Activated CD4-positive, alpha-beta T cell treated with anti-CD3 and anti-CD28 coated beads, Interleukin-2, Interleukin-6, amounts not matched to agents 100 ng/mL and 50 ng/mL, durations not matched to agents 16 hours and 8 hours (primary cell): Measurements from ENCODE around the gene EIF5AL1.
"Not testable (repeated sequence)": the region's sequence is repeated elsewhere in the genome, so short reads cannot be mapped to it uniquely, and the experiment has no call there.

Source experiments
- DNase-seq: peaks from one replicate; pipeline ENCODE4 v3.0.0-alpha.2; 2020

EIF5AL1 gene

DNA sequence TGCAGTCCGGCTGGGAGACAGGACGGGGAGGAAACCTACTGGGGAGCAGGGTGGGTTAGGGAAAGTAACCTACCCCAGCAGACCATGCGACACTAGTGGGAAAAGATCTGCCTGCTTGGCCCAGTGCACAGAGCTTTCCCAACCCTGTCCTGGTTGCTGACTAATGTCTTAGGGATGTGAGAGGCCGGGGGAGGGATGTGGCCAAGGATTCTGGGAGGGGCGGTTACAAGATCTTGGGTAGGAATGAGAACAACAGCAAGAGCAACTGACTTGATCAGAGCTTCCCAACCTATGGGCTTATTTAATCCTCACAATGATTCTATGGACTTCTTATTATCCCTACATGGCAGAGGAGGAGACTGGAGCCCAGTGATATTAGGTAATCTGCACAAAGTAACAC, 24.0 kb upstream of the EIF5AL1 start:
- DNase-seq, result no peak

DNA sequence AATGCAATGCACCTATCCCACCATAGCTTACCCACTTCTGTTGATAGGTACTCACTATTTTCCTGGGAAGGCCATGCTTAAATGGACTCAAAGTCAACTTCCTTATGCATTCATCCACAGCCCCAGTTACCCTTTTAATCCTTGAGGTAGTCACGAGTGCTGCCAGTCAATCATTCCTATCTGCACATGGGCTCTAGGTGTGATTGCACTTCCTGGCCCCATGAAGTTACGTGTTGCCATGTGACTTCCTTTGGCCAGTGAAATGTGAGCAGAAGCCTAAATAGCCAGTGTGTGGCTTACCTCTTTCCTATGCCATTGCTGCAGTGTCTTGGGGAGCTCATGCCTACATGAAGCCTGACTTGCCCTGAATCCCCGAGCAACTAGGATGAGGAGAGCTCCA, 23.5 kb upstream of the EIF5AL1 start:
- DNase-seq, result no peak

DNA sequence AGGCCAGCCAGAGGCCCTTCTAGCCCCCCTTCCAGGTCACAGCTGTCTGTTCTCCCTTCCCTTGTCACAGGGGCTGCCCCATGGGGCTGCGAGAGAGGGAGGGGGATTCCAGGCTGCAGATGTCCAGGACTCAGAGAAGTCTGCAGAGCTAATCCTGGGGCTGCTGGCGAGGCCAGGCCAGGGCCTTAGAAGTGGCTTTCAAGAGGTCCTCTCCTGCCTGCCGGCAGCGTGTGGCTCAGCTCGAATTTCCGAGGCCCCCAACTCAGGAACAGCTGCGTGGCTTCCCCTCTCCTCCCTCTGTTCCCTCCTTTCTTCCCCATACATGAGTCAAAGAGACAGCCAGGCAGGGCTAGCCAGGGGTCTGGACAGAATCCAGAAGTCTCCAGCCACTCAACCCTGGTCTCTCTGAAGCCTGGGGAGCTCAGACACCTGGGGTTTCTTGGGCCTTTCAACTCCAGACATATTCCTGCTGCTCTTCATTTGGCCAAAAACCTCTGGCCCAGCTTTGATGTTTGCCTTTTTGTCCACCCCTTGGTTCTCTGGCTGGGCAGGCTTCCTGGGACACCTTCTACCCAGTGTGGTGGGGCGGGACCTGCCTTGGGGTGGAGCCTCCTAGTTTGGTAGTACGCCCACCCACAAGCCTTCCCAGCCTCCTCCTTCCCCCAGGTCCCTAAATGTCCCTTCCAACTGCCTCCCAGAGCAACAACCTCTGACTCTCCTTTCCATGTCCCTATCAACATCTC, 21.8 kb upstream of the EIF5AL1 start:
- DNase-seq, result no peak

DNA sequence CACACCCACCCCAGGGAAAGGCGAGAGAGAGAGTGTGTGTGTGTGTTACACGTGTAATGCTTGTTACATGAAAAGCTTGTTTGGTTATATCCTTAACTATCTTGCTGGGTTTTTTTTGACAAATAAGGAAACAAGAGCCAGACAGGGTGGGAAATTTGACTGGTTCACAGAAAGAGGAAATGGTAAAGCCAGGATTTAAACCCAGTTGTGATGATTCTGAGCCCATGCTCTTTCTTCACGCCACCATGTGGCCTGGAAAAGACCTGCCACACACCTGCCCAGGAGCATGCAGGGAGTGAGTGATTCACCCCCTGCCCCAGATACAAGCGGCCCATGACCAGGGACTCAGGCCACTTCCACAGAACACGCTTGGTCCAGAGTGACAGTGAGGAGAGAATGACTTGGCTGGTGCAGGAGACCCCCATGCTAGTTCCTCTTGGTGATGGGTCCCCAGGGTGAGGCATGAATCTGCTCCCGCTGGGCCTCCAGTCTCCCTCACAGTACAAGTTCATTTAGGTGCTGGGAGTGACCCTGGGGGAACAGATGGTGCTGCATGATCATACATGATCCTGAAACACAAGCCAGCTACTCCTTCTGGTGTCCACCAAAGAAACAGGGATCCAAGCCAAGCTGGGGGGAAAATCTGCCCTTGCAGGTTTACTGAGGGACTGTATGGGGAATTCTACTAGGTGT, 21.0 kb upstream of the EIF5AL1 start:
- DNase-seq, result no peak

DNA sequence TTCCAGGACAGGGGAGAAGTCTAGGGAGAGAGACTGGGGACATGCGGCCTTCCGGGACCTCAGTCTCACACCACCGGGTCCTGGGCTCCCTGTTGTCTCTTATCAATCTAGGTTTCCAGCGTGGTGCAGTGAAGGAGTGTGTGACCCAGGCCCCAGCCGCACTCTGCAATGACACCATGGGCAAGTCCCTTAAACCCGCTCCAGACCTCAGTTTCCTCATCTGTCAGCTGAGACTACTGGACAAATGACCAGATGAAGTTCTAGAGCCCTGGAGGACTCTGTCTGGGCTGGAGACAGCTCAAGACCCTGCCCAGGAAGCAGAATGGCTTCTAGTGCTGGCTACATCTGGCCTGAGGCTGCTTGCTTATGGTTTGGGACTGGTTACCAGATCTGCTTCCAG, 20.1 kb upstream of the EIF5AL1 start:
- DNase-seq, result no peak

DNA sequence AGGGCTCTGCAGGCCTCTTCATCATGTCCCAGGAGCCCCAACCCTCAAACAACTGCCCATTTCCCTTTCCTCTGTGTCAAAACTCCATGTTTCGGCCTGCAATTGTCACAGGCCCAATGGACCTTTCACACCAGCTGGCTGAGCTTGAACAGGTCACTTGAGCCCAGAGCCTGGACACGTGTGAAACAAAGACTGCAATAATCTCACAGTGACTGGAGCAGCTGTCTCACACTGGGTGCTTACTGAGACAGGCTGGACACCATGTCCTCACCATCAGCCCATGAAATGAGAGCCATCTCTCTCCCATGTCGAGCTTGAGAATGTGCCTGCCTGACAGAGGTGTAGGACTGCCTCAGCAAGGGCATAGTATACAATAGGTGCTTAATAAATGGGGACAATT, 19.5 kb upstream of the EIF5AL1 start:
- no peak for DNase-seq

DNA sequence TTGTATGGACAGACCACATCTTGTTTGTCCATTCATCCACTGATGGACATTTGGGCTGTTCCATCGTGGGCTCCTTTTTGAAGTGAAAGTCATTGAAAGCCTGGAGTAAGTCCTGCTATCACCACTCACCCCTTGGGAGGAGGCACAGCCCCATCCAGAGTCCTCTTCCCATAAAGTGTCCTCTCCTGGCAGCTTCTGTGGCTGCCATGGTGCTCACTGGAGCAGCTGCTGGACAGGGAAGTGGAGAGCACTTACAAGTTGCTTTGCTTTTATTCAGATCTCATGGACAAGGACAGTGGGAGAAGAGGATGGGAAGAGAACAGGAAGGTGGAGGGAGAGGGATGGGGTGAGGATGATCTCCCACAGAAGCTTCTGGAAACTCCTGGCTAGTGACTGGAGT, 18.5 kb upstream of the EIF5AL1 start:
- no peak for DNase-seq

DNA sequence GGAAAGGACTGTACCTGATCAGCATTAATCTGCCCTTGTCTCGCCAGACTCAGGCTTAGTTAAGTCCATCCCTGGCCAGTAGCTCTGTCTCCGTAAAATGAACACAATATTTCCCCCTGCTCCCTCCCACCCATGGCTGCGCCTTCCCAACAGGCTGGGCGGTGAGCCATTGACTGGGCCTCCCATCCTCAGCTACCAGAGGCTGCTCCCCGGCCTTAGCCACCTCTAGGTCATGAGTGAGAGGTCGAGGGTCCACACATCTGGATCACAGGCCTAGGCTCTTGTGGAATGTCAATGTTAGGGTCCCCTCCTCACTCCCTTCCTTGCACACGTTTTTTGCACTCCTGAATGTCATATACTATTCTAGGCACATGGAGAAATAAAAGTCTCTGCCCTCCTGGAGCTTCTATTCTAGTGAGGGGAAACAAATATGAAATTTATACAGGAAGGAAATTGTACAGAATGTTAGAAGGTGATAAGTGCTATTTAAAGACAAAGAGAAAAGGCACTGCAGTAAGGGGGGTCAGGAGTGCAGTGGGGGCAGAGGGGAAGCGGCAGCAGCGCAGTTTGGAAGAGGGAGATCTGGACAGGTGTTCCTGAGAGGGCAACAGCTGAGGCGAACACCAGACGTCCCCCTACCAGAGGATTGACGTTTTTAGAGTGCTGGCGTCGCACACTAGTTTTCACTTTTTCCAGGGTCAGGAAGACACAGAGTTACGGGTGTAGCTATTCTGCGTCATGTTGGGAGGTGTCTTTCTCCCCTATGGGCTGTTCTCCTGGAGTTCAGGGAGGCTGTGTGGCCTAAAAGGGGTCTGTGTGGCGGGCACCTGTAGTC, 17.2 kb upstream of the EIF5AL1 start:
- DNase-seq, result no peak

DNA sequence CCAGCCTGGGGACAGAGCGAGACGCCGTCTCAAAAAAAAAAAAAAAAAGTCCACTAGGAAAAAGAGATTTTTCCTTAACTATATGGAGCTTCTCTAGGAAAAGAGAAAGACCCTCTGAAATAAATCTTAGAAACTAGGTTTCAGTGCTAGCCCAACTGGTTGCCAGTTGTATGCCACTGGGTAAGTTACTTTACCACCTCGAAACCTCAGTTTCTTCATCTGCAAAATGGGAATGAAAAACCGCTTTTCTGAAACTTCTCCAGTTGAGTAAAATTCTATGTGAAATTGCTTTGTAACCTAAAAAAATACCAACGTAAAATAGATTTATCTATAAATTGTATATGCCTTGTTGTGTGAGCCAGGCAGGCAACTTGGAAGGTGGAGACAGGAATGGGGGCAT, 16.5 kb upstream of the EIF5AL1 start:
- DNase-seq, result no peak

DNA sequence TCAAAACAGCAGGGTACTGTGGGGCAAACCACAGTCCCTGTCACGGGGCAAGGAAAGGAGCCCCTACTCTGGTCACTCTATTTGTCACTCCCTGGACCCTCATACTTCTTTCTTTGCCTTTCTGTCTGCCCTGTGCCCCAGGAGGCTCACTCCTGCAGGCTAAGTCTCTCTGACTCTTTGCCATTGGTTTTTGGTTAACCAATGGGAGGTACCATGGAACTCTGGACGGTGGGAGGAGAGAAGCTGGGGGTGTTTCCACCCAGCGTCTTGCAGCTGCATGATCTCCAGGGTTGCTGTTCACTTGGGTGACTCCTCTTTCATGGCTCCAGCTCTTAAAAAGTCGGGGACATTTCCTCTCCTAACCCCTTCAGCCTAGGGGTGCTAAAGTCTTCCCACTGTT, 15.4 kb upstream of the EIF5AL1 start:
- DNase-seq, result no peak

DNA sequence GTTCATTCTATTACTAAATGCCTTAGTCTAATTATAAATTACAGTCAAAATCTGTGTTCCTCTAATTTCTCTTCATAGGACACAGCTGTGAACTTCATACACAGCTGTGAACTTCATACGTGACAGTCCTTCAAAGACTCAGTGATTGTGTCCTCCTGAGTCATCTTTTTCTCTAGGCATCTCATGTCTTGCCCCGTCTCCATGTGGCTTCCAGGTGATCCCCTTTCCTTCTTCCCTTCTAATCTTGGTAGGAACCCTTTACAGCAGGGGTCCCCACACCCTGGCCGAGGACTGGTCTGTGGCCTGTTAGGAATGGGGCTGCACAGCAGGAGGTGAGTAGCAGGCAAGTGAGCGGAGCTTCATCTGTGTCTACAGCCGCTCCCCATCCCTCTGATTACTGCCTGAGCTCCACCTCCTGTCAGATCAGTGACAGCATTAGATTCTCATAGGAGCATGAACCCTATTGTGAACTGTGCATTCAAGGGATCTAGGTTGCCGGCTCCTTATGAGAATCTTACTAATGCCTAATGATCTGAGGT, 14.0 kb upstream of the EIF5AL1 start:
- no peak for DNase-seq

DNA sequence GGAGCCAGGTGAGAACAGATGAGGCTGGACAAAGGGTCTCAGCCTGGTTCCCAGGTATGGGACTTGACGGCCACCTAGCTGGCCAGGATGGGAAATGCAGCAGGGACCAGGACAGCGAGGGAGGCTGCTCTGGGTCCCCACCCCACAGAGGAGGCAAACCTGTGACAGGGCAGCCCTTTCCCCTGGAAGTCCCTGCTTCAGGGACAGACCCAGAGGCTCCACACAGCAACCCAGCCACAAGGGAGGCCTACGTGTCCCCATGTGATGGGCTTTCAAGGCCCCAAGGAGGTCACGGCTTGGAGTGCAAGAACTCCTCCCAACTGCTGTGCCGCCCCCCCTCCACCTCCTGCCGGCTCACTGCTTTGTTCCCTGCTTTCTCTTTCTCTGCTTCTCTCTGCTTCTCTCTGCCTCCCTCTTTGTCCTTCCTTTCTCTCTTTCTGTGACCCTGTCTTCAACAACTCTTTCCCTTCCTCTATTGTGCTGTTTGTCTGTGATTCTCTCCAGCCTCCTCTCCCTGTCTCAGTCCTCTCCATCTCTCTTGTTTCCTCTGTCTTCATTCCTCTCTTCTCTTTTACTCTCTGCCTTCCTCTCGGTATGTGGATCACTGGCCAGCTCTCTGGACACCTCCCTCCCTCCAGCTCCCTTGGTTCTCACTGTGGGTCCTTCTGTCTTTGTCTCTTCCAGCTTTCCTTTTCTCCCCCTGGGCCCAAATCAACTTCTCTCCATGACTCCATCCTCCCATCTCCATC, 9.6 kb upstream of the EIF5AL1 start:
- no peak for DNase-seq

DNA sequence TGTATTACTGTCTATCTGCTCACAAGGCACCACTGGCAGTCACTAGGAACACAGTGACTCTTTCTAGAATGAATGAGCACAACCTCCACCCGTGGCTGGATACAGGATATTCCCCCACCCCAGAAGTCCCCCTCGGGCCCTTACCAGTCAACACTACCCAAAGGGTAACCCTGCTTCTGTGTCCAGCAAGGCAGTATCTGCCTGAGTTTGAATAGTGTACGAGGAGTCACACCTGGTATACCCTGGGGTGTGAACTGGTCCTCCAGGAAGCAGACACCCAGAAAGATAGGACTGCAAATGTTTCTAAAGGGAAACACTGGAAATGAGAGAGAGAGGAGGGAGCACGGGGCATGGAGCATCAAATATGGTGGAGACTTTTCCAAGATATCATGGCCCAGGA, 8.5 kb upstream of the EIF5AL1 start:
- DNase-seq, result not testable (repeated sequence)

DNA sequence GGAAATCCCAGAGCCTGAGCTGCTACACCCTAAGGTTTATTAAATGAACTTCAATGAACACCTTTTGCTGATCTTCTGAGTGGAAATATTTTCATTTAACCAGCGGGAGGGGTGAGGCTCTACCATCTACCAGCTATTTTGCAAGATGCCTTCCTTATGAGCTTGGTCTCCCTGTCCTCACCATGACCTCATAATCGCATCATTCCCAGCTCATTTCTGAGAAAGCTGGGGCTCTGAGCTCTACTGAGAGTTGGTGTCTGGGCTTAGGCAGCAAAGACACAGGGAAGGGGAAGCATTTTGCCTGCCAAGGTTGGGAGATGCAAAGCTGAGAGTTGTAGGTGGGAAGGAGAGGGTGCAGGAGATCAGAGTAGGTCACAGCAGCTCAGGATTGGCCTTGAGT, 7.8 kb upstream of the EIF5AL1 start:
- DNase-seq, result not testable (repeated sequence)

DNA sequence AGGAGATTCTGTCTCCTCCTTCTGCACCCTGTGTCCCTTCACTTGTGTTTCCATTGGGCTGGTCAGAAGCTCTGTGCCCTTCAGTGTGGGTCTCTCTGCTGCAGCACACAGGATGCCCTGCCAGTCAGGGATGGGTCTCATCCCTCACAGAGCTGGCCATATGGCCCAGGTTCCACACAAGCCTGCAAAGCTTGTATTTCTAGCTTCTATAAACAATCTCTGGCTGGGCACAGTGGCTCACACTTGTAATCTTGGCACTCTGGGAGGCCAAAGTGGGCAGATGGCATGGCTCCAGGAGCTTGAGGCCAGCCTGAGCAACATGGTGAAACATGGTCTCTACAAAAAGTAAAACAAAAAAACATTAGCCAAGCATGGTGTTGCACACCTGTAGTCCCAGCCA, 7.0 kb upstream of the EIF5AL1 start:
- not testable (repeated sequence) for DNase-seq

DNA sequence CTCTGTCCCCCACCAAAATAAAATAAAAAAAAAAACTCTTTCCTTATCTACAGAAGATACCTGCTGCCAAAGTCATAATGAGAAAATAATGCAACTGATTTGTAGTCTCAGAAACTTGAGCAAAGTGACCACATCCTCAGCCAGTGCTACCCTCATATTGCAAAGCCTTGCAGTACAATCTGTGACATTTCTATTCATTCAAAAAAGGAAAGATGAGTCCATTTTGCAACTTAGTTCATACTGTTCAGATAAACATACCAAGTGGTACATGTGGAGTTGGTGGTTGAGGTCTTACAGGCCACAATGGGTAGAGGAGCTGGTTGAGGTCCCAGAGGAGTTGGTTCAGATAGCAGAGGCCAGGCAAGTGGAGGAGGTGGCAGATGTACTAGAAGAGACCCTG, 6.5 kb upstream of the EIF5AL1 start:
- peak; percentile 63 for DNase-seq

DNA sequence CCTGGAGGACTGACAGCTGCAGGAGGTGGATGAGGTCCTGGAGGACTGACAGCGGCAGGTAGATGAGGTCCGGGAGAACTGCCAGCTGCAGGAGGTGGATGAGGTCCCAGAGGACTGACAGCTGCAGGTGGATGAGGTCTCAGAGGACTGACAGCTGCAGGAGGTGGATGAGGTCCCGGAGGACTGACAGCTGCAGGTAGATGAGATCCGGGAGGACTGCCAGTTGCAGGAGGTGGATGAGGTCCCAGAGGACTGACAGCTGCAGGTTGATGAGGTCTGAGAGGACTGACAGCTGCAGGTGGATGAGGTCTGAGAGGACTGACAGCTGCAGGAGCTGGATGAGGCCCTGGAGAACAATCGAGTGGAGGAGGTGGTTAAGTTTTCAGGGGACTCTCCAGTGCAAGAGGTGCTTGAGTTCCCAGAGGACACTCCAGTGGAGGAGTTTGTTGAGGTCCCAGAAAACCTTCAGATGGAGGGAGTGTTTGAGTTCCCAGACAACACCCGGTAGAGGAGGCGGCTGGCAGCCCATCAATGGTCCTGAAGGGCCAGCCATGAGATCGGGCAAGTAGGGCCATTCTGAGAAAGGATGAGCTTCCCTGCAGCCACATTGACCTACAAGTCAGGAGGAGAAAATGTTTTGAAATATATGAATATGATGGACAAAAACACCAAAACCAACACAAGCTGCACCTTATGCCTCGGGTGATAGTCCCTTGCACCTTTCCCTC, 4.7 kb upstream of the EIF5AL1 start:
- no peak for DNase-seq

DNA sequence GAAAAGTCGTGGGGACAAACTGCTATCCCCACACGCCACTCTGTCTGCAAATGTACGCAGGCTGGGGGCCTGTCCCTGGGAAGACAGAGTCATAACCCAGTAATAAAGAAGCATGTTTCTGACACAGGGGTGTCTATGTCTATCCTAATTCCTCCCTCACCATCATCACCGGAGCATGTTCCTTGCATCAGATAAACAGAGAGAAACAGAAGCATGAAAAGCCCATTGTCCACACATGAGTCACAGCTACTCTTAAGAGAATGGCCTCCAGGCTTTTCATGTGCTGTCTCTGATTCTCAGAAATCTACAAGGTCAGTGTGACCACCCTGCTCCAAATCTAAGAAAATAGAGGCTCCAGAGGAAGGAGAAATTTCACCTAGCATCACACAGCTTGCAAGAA, 4.1 kb upstream of the EIF5AL1 start:
- DNase-seq, result not testable (repeated sequence)

DNA sequence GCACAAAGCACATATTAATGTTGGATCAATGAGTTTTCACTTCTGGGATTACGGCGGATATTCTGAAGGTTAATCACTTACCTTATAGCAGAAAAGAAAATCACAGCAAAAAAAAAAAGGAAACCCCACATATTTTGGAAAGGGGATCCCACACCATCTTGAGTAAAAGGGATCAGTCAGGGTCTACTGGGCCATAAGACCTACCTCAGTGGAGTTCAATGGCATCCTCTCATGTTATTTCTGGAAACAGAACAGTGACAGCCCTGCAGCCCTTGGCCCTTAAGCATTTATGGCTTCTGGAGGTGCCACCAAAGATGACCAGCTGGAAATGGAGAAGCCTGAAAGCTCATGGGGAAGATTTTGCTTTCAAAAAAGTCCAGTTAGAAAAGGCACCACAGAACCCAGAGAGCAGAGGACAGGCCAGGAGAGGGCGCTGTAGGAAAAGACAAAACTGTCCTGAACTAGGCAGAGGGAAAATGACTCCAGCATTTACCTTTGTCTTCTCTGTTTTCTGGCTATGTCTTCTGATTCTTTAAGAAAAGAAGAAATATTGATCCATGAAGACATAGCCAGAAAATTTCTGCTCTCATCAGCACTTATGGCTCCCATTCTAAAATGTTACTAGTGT, 2.9 kb upstream of the EIF5AL1 start:
- DNase-seq, result not testable (repeated sequence)

DNA sequence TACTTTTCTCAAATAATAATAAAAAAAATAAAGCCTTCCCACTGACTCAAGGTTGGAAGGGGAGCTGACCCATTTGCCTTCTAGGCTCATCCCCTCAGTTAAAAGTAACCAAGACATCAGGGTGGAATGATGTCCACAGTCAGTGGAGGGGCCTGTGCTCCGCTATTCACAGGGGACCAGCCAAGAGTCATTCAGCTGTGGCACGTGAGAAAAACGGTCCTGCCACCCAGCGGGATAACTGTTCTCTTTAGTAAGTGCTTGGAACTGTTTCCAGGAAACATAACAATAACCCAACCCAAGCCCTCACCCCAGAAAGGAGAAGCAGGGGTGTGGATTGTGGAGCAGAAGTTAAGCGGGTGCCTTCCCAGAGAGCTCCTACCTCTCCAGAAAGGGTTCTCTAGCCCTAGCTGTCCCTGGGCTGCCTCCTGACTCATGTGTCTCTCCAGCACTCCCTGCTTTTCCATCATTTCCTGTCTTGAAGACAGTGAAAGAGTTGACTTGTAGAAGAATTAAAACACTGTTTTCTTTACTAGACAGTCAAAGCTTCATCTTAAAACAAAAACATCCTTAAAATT, 2.3 kb upstream of the EIF5AL1 start:
- DNase-seq, result not testable (repeated sequence)

DNA sequence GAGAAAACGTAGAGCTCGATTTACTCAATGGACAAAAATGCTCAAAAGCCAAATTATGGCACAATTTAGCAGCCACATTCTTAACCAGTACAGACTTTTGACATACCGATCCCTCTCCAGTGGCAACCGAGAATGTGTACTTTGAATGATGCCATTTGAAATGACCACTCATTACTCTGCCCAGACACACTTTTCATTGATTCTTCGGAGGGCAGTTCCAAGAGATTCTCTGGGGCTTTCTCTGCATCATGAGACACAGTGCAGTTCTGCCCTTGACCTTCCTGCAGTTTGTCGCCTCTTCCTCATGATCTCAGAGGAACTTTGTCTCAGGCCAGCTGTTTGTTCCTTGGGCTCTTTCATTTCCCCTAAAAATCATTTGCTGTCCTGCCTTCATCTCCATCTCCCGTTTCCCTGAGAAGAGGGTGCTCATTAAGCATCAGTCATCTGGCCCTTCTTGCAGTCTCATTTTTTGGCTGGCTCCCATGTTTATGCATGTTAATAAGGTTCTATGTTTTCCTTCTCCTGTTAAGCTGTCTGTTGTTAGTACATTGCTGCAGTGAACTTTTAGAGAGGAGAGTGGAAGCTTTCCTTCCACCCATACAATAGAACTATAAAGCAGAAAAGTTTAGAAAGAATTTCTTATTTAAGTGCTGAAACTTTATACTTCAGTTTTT, 4.3 kb downstream of the EIF5AL1 start:
- DNase-seq, result not testable (repeated sequence)
